GM21381 (cell line): Measurements from ENCODE around the gene DACH1.

Experiments used
- ATAC-seq: cut with Tn5 transposase; IDR thresholded peaks from one replicate; pipeline ENCODE4 v1.9.1; 2021; ENCODE audit warnings: mild to moderate bottlenecking, moderate library complexity; ENCODE audit not compliant: unreplicated experiment

Gene DACH1

DNA sequence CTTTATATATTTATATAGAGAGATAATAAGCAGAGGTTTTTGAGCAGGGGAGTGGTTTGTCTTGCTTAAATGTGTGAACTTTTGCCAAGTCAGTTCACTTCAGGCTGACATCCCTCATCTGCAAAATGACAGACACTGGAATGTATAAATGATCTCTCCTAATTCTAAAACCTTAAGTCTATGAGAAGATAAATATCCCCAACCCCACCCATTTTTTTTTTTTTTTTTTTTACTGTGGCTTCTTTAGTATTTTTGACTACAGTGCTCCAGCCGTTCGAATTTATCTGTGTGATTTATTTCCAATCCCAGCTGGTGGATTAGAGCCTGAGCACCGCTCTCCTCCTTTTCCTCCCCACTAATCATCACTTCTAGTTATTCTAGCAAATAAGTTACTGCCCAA, 234.8 kb downstream of the DACH1 start:
- no peak for ATAC-seq

DNA sequence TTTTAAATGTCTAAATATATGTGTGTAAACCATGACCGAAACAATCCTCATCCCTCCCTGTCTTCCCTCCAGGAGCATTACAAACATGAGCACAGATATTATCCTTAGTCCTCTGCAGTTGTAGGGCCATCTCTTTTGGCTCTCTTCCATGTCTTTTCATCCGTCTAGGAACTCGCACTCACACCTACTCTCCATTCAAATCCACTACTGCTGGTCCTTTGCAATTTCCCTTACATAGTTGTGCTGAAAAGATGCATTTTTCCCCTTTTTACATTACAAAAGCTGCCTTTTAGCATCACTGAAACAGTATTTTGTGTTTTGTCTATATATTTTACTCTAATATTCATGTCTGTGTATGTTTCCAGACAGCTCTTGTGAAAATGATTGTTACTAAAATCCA, 237.8 kb downstream of the DACH1 start:
- no peak for ATAC-seq

GRCh38 chr13:71626421-71627117, 240.4 kb downstream of the DACH1 start:
- no peak for ATAC-seq

GRCh38 chr13:71625694-71626093, 241.3 kb downstream of the DACH1 start:
- no peak for ATAC-seq

DNA sequence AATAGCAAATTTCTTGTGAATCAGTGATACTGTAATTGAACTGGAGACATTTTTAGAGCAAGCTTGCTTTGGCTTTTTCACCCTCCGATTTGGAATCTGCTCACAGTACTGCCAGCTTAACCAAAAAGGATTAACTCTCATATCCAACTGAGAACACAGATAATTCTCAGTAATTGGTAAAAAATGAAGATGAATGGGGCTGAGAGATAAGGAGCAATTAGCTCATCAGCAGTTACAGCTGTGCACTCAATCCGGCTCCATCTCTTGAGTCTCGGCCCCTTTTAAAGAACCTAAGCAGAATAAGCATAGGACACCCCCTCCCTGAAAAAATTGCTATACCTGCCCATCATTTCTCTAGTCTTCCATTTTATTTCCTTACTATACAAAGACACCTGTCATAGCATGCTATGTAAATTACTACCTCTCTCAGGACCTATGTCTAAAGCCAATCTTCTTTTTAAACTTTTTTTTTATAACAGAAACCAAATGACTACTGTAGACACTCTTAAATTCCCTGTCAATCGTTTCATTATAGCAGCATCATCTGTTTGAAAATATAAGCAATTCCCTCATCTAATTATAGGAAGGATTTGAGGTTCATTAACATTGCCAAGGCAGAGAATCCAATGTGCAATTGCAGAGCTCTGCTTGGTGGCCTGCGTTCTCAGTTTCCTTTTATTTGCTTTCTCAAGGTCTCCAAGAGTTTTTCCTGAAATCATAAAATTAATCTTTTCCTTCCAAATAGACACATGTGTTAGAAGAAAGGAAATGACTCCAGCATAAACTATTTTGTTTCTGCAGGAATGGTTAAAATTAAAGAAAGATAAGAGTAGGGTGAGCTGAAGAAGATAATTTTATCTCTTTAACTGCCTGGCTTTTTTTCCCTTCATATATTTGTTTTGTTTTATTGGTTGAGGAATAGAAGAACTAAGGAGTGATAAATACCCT, 242.1 kb downstream of the DACH1 start:
- no peak for ATAC-seq

DNA sequence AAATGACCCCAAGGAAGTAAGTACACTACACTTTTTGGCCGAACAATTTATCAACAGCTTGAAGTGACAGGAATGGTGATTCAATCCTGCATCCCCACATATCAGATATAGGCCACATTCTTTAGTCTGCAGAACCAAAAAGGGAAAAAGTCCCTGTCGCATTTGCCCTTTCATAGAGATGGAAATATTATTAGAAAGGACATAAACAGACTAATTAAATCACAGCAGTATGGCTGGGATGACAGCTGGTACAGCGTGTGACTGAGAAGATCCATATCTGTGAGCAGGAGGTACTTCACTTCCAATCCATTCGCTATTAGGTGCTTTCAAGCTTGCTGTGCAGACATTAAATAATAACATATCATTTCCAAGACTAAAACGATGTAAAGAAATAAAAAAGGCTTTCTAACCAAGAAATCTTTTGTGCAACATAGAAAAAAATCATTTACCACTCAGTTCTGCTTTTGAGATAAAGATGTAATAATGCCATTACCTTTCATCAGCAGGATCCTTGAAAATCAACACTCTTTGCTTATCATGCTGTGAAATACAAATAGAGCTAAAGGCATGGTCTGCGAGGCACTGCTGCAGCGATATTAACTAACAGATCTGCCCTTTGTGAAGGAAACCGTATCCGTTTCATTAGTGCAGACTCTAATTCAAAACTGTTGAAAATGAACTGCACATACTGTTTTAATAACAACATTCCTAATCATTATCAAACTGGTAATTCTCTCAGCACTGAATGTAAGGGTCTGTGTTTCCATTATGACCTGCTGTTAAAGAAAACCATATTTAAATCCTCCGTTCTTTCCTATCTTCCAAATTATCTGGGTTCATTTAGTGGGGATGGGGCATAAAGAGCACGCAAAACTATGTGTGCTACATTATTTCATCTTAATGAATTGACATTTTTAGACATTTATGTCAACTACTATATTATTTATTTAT, 245.6 kb downstream of the DACH1 start:
- ATAC-seq: no peak

GRCh38 chr13:71619096-71619495, 247.9 kb downstream of the DACH1 start:
- ATAC-seq: no peak

- ATAC-seq: no peak
These were observed 248.8 kb downstream of the DACH1 start for GRCh38 chr13:71618159-71618558.

DNA sequence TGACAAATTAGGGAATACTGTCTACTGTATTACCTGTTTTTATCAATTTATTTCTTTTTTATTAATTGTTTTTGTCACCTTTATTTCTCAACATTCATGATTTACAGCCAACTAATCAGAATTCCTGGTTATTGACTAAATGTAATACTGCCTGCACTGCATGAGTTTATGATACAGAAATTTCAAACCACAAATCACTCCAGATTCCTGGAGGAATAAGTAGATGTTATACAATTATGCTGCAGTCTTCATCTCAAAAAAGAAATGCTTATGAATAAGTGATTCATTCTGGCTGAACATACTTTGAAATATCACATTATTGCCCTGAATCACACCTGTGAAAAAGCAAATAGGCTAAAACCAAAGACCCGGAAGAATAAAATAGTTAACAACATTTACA, 249.7 kb downstream of the DACH1 start:
- no peak for ATAC-seq

DNA sequence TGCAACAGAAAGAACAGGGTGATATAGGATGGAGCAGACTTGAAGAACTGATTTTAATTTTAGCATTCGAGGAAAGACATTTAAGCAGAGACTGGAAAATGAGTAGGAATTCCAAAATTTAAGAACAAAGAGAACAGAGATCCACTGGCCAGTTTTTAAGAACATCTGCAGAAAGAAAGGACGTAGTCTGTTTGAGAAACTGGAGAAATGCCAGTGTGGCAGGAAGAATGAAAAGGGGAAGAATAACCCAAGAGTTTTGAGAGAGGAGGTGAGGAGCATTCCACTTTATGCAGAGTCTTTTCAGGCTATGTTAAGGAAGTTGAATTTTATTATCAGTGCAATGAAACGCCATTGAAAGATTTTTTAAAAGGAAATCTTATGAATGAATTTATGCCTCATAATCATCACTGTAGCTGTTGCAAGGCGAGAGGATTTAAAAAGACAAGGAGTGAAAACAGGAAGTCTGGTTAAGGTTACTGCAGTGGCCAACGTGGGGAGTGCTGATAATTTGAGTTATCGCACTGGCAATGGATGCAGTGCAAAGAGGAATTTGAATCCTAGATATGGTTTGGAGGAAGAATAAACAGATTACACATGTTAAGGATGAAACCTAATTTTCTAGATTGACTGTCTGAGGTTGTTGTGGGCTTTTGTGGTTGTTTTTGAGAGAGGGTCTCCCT, 253.8 kb downstream of the DACH1 start:
- ATAC-seq: no peak

DNA sequence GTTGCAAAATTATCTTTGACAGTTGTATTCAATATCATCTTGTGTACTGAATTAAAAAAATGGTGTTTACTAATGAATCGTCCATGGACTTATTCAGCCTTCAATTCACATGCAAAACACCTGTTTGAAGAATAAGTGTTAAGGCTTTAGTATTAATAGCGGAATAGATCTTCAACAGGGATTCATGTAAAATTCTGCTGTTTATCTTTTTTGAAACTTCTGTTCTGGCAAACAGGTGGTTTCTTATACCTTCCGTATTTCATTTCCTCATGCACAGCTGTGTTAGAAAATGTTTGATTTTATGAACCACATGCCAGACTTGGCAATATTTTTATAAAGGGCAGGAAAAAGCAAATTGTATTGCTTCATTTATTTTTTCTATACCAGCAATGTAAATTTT, 255.7 kb downstream of the DACH1 start:
- ATAC-seq: no peak

GRCh38 chr13:71610876-71611275, 256.1 kb downstream of the DACH1 start:
- no peak for ATAC-seq

- ATAC-seq: no peak
These were observed 257.7 kb downstream of the DACH1 start for GRCh38 chr13:71609271-71609670.

DNA sequence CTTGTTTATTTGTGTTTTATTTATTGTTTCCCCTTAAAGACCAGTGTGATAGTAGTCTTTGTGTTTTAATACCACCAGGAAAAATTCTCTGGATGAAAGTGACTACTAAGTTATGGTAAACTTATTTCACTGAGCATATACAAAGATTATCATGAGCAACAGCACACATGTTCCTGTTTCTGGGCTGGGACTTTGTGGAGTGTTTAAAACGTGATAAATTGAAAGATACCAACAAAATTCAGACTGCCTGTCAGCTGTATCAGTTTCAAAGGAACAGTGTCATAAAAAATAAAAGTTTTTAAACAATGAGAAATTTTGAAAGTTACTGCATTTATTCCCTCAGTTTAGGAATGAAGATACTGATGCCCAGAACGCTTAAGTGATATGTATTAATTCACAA, 259.4 kb downstream of the DACH1 start:
- no peak for ATAC-seq

GRCh38 chr13:71606818-71607217, 260.2 kb downstream of the DACH1 start:
- no peak for ATAC-seq

GRCh38 chr13:71605744-71606143, 261.3 kb downstream of the DACH1 start:
- no peak for ATAC-seq

DNA sequence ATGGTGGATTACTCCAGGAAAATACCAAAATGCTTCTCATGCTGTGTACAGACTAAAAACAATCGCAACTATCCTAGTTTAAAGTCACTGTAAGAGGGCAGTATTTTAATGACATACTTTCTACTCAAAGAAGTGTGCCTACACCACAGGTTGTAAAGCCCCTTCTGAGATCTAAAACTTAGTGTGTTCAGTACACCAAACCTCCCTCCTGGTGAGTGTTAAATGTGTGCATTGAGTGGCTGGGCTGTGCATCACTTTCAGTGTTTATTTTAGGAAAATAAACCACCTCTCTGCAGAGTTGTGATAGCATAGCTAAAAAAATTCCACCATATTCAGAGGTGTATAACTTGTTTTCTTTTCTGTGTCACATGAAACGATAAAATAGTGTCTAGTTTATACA, 263.7 kb downstream of the DACH1 start:
- ATAC-seq: no peak

- ATAC-seq: no peak
These were observed 264.7 kb downstream of the DACH1 start for GRCh38 chr13:71602344-71602743.

DNA sequence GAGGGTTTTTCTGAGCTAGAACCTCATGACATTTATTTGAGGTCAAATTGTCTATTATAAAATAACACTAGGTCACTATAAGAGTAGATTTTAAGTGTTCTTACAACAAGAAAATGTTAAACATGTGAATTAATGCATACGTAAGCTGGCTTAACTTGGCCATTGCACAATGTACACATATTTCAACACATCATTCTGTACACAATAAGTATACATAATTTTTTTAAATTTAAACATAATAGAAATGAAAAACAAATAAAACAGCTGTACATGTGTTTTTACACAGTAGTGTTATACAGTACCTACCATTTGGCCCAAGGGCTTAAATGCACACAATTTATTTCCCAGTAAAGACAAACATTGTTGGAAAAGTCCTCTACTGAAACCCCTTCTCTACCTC, 269.9 kb downstream of the DACH1 start:
- ATAC-seq: no peak

DNA sequence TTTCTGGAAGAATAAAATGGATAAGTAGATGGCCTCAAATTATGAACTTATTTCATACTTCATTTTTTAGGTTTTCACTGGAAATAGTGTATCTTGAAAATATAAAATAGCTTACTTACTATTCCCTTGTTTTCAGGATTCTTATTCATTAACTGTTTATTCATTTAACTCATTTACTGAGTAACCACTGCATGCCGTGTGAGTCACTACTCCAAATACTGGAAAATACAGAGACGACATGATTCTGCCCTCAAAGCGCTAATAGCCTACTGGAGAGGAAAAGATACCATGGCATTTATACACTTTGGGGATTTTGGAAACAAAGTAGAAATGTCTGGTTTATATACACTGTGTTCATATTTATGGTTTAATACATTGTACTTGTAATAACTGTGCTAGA, 270.9 kb downstream of the DACH1 start:
- no peak for ATAC-seq

GRCh38 chr13:71593566-71593965, 273.4 kb downstream of the DACH1 start:
- no peak for ATAC-seq
